ENCODE results near the gene SNTG2. TPM values are rescaled to one million over a fixed set of nuclear protein-coding genes. Genes with fewer than 3 reads are reported as not detected.

Gene SNTG2
- total and polyA plus RNA-seq, 10 of the 15 experiments (the other 5 are each of a cell fraction or from before 2014, with no cell fraction given): not detected

DNA sequence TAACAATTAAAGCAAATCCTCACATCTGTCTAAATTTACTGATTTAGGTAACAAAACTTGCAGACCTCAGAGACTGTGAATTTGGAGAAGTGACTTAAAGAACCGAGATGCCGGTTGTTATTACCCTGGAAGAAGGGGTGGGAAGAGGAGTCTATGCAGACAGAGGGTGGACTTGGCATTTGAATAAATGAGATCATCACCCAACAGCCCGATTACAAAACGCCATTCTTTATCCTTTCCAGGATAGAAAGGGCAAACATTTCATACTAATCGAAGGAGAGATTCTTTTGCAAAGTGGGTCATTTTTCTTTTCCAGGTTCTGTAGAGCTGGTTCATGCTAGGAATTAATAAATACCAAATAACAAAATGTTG is 389.5 kb downstream of the SNTG2 start:
- SMC1A ChIA-PET (ENCODE audit: uncharacterized antibody, unreplicated experiment): no interaction called here
- in situ Hi-C loops (cut with MboI): no loop called here
- no TSS peak for BruUV-seq (replicated peaks)
- no peaks in the 10 kb centered on the region for H3K9me3 ChIP-seq (replicated peaks; ENCODE audit: control insufficient read depth, insufficient read depth, low read length)
- H3K4me1 ChIP-seq (ENCODE audit: control insufficient read depth, insufficient read depth, low read length): no peaks in the 10 kb centered on the region
- H3K79me2 ChIP-seq (ENCODE audit: control insufficient read depth, insufficient read depth, low read length): no peaks in the 10 kb centered on the region
- RAD21 ChIA-PET (ENCODE audit: unreplicated experiment): no interaction called here
- CTCF ChIA-PET: no interaction called here
- intact Hi-C loops (cut with micrococcal nuclease; ENCODE audit: unreplicated experiment): no loop called here
- no peak for FAIRE-seq
- H3K27me3 ChIP-seq (replicated peaks in 1 of 2; ENCODE audit: control insufficient read depth in 2 of 2, insufficient read depth in 2 of 2, low read length in 1 of 2): no peaks in the 10 kb centered on the region
- no peak overlapping the region for H3K9ac ChIP-seq (ENCODE audit: control insufficient read depth, insufficient read depth, low read length)
- no peaks in the 10 kb centered on the region for H4K20me1 ChIP-seq (ENCODE audit: control insufficient read depth, insufficient read depth)
- WGBS (ENCODE audit: insufficient coverage, insufficient replicate concordance, low lambda C conversion rate, missing lambda C conversion rate): 39% methylated on average over 5 of the region's 5 CpGs
- no peak overlapping the region for H2AFZ ChIP-seq (ENCODE audit: control insufficient read depth, low read depth, low read length)
- TF ChIP-seq REST (IDR thresholded peaks at IDR 0.05; ENCODE audit: low read depth, low read length) (no peak), MAX (IDR thresholded peaks at IDR 0.05; ENCODE audit: low read depth, low read length) (no peak), E2F8 (IDR thresholded peaks at IDR 0.05; ENCODE audit: low read depth, partially characterized antibody) (no peak), MYC (IDR thresholded peaks at IDR 0.05; ENCODE audit: insufficient read depth, insufficient read length, insufficient replicate concordance, low read length, severe bottlenecking) (no peak), JUND (IDR thresholded peaks at IDR 0.05; ENCODE audit: low read depth, low read length) (no peak)
- POLR2A ChIA-PET: no interaction called here
- no peaks in the 10 kb centered on the region for H3K36me3 ChIP-seq (ENCODE audit: control insufficient read depth in 2 of 2, insufficient read depth in 2 of 2, low read length in 1 of 2)
- no peak for ATAC-seq
- no peak for DNase-seq (ENCODE audit: low read depth, low spot score)
- no peak overlapping the region for H3K27ac ChIP-seq (ENCODE audit: control insufficient read depth, insufficient read depth)
- no peak overlapping the region for H3K4me2 ChIP-seq (ENCODE audit: control insufficient read depth, insufficient read depth)
- H3K4me3 ChIP-seq: no peak overlapping the region
